ENCODE data around the gene PPP1R14D.

GRCh38 chr15:40789119-40789518 lies 39.4 kb downstream of the PPP1R14D start:
- TF ChIP-seq POLR2AphosphoS5 (IDR thresholded peaks at IDR 0.05; ENCODE audit: low read depth, low read length) (no peak), SIN3A (IDR thresholded peaks at IDR 0.05; ENCODE audit: borderline replicate concordance, insufficient read depth, low read length) (no peak)
